ENCODE measurements around the gene ZNF804A.

The ZNF804A gene

GRCh38 chr2:184945824-184946223 is 347.5 kb downstream of the ZNF804A start:
- no peak for DNase-seq (ENCODE audit: low read depth)

- DNase-seq (ENCODE audit: low read depth) = no peak
These were observed 358.5 kb downstream of the ZNF804A start for GRCh38 chr2:184956856-184957255.

- DNase-seq (ENCODE audit: low read depth) = no peak
These were observed 373.3 kb downstream of the ZNF804A start for GRCh38 chr2:184971546-184972068.
